Activated naive CD4-positive, alpha-beta T cell (primary cell): ENCODE measurements around the gene FAS.

ENCODE experiments used
- DNase-seq, 4 experiments: peaks; one replicate each; lab custom pipeline; 2025; lab: John Stamatoyannopoulos, UW

Gene FAS

DNA sequence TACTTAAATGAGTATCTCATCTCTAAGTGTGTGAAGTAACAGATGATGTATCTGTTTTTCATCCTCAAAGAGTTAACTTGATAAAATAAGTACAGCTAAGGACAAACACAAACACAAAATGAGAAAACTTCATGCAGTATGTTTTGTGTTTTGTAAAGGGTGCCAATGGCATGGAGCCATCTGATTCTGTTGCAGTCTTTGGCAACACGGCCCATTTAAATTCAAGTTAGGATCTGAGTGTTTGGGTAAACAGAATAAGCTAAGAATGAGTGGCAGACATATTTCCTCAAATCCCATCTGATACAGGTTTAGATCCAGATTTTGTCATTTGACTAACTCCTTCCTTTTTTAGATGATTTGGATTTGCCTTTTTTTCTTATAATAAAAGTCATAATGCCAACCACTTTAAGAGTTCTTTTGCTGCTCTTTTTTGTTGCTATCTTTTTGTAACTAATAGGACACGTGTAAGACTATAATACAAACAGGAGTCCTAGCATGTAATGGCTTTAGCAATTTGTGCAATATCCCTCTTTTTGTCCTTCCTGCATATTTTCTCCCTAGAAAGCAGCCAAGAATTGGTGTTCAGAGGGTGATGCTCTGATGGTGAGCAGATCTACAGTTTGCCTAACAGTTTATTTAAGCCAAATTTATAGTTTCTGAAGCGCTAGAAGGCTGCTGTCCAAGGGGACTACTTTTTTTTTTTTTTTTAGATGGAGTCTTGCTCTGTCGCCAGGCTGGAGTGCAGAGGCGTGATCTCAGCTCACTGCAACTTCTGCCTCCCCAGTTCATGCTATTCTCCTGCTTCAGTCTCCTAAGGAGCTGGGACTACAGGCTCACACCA lies 19.2 kb upstream of the FAS start:
- DNase-seq = no peak

- DNase-seq = no peak
Measured at GRCh38 chr10:88974012-88974411, 16.6 kb upstream of the FAS start.

GRCh38 chr10:88974446-88975376 lies 15.9 kb upstream of the FAS start:
- DNase-seq = no peak

DNA sequence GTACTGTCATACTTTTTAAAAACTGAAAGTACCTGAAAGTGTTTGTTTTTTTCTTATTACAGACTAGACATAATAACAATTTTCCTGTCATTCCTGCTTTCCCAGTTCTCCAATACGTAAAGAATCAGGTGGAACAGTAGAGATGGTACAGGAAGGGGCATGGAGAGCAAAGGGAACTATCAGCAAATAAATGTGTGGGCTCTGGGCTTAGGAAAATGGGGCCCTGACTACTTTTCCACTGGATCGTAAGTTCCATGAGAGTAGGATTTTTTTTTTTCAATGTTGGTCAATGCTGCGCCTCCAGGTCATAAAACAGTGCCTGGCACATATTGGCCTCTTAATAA lies 15.2 kb upstream of the FAS start:
- no peak for DNase-seq

GRCh38 chr10:88978463-88978862 lies 12.1 kb upstream of the FAS start:
- DNase-seq = no peak

DNA sequence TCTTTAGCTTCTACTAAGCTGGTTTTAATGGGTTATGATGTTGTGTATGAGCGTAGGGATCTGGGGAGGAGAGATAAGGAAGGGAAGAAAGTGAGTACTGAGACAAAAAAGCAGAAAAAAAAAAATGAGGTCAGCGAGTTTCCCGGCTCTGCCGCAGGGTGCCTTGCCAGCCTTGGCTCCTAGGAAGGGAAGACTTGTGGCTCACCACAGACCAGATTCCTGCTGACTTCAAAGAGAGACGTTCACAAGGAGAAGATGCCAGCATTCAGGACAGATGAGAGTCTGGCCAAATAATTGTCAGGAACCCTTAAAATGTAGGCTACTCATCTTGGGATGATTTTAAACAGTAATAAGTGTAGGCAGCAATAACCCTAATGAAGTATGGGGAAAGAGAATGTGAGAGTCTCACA lies 11.4 kb upstream of the FAS start:
- no peak for DNase-seq

DNA sequence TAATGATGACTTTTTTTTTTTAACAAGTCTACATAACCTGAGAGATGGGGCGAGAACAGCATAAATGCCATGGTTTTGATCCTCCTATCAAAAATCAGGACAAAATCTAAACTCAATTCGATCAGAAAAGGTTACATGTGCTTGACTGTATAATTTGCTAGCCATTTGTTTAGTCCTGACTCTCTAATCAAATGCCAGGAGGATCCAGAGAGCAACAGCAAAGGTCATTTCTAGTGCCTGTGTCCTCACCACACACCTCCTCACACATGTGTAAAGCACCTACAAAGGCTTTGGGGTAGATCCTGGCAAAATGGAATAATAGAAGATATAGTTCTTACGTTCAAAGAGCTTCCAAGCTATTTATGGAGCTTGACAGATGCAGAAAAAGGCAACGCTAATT lies 11.0 kb upstream of the FAS start:
- DNase-seq = no peak

DNA sequence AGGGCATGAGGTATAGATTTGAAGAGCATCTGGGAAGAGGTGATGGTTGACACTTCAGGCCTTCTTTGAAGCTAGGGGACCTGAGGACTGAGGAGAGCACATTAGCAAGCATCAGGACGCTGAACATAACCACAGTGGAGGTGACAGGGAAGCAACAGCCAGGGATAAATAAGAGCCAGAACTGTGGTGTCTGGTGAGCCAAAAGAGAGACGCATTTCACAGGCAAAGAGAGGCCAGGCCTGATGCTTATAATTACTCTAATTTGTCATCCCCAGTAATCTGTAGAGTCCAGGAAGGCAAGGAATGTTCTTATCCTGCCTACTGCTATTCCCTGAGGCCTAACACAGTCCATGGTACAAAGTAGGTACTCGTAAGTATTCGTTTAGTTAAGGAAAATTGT lies 10.4 kb upstream of the FAS start:
- no peak for DNase-seq

DNA sequence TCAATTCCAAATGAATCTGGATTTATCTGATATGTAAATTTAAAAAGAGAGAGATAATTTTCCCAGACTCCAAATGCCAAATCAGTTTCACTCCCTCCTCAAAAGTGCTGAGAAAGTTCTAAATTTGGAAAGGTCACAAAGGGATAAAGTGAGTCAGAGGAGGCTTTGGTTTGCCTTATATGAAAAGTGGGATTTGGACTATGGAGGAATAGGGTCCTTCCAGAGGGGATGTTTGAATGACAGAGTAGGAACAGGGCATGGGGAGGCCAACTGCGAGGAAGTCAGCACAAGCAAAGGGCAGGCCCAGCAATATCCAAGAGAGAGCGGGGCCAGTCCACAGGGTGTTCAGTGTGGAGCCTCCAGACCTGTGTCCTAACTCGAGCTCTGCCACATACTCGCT lies 9.8 kb upstream of the FAS start:
- DNase-seq = no peak

- DNase-seq = no peak
Measured at GRCh38 chr10:88981435-88981834, 9.2 kb upstream of the FAS start.

- no peak for DNase-seq
Measured at GRCh38 chr10:88982366-88982765, 8.2 kb upstream of the FAS start.

- DNase-seq = no peak
Measured at GRCh38 chr10:88983206-88983605, 7.4 kb upstream of the FAS start.

- DNase-seq = no peak
Measured at GRCh38 chr10:88983939-88984338, 6.7 kb upstream of the FAS start.

- DNase-seq = no peak
Measured at GRCh38 chr10:88984525-88984924, 6.1 kb upstream of the FAS start.

DNA sequence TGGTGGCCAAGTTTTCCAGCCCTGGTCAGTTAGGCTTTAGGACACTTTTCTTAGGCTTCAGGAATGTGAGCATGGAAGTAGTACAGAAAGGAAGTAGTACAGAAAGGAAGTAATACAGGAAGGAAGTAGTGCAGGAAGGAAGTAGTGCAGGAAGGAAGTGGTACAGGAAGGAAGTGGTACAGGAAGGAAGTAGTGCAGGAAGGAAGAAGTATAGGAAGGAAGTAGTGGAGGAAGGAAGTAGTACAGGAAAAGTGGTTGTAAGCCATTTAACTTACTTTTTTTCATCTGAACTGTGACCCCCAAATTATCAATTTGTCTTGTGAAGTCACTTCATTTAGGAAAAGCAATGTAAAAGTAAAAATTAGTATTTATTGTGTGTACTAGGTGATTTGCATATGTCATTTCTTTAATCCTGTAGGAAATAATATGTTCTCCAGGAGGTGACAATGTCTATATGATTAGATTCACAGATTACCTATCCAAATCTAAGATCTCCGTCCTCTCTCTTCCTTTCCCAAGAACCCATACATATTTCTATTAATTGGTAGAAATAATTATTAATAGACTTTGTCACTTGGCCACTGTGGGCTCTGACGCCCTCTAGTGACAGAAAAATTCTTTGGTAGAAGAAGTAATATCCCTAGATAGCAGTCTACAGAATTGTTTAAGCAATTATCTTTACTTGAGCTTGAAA lies 3.9 kb upstream of the FAS start:
- no peak for DNase-seq

- no peak for DNase-seq
Measured at GRCh38 chr10:88987243-88987725, 3.3 kb upstream of the FAS start.

GRCh38 chr10:88987840-88988239 lies 2.8 kb upstream of the FAS start:
- no peak for DNase-seq

DNA sequence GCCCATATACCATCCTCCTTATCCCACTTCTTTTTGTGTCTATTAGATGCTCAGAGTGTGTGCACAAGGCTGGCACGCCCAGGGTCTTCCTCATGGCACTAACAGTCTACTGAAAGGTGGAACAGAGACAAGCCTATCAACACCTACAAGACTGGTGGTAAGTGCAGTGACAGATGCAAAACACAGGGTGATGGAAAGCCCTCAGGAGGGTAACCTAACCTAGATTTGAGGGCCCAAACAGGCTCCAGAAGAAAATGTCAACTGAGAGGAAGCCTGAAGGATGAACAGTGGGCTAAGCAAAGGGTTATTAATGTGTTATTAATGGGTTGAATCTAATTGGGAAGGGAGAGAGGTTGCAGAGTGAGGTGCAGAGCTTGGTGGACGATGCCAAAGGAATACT lies 1.2 kb upstream of the FAS start:
- no peak for DNase-seq

DNA sequence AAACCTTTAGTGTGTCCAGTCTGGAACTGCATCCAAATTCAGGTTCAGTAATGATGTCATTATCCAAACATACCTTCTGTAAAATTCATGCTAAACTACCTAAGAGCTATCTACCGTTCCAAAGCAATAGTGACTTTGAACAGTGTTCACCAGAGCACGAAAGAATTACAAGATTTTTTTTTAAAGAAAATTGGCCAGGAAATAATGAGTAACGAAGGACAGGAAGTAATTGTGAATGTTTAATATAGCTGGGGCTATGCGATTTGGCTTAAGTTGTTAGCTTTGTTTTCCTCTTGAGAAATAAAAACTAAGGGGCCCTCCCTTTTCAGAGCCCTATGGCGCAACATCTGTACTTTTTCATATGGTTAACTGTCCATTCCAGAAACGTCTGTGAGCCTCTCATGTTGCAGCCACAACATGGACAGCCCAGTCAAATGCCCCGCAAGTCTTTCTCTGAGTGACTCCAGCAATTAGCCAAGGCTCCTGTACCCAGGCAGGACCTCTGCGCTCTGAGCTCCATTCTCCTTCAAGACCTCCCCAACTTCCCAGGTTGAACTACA lies 694 bp upstream of the FAS start:
- no peak for DNase-seq

GRCh38 chr10:88991161-88991898 lies 732 bp downstream of the FAS start:
- DNase-seq = peak; percentile 23 to 39 (median 27)

DNA sequence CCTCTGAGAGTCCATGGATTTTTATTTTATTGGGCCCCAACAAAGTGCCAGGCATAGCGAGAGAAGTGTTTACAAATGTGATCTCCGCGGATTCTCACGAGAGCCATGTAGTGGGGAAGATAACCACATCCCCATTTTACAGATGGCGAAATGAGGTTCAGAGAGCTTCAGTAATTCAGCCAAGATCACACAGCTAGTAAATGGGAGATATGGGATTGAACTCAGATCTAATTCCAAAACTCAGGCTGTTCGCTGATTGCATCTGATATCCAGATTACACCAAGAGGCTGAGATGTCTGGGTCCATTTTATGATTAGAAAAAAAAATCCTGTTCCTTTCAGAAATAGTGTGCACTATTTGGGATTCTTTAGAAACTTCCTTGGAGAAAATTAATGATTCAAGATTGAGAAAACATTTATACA lies 1.3 kb downstream of the FAS start:
- no peak for DNase-seq
